ENCODE measurements around the gene HLA-B.

- TF ChIP-seq POLR2A (IDR thresholded peaks at IDR 0.05; ENCODE audit: low read length) (no peak), NFE2L2 (conservative IDR thresholded peaks at IDR 0.05; ENCODE audit: low read length) (no peak), NR3C1 (IDR thresholded peaks at IDR 0.05) (no peak), RAD21 (conservative IDR thresholded peaks at IDR 0.05 in 1 of 2, IDR thresholded peaks at IDR 0.05 in 1 of 2) (no peak), ZFP36 (IDR thresholded peaks at IDR 0.05; ENCODE audit: borderline replicate concordance, partially characterized antibody) (no peak), EP300 (IDR thresholded peaks at IDR 0.05) (no peak), CHD4 (IDR thresholded peaks at IDR 0.05; ENCODE audit: borderline replicate concordance) (no peak), KDM5A (IDR thresholded peaks at IDR 0.05) (no peak), HOXA7 (CRISPR knock-in tag; IDR thresholded peaks at IDR 0.05) (no peak), PHF8 (IDR thresholded peaks at IDR 0.05; ENCODE audit: borderline replicate concordance, low read depth) (no peak)
- TF ChIP-seq, protein P1, sequence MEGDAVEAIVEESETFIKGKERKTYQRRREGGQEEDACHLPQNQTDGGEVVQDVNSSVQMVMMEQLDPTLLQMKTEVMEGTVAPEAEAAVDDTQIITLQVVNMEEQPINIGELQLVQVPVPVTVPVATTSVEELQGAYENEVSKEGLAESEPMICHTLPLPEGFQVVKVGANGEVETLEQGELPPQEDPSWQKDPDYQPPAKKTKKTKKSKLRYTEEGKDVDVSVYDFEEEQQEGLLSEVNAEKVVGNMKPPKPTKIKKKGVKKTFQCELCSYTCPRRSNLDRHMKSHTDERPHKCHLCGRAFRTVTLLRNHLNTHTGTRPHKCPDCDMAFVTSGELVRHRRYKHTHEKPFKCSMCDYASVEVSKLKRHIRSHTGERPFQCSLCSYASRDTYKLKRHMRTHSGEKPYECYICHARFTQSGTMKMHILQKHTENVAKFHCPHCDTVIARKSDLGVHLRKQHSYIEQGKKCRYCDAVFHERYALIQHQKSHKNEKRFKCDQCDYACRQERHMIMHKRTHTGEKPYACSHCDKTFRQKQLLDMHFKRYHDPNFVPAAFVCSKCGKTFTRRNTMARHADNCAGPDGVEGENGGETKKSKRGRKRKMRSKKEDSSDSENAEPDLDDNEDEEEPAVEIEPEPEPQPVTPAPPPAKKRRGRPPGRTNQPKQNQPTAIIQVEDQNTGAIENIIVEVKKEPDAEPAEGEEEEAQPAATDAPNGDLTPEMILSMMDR (IDR thresholded peaks at IDR 0.05) = no peak
- TF ChIP-seq, protein P2, sequence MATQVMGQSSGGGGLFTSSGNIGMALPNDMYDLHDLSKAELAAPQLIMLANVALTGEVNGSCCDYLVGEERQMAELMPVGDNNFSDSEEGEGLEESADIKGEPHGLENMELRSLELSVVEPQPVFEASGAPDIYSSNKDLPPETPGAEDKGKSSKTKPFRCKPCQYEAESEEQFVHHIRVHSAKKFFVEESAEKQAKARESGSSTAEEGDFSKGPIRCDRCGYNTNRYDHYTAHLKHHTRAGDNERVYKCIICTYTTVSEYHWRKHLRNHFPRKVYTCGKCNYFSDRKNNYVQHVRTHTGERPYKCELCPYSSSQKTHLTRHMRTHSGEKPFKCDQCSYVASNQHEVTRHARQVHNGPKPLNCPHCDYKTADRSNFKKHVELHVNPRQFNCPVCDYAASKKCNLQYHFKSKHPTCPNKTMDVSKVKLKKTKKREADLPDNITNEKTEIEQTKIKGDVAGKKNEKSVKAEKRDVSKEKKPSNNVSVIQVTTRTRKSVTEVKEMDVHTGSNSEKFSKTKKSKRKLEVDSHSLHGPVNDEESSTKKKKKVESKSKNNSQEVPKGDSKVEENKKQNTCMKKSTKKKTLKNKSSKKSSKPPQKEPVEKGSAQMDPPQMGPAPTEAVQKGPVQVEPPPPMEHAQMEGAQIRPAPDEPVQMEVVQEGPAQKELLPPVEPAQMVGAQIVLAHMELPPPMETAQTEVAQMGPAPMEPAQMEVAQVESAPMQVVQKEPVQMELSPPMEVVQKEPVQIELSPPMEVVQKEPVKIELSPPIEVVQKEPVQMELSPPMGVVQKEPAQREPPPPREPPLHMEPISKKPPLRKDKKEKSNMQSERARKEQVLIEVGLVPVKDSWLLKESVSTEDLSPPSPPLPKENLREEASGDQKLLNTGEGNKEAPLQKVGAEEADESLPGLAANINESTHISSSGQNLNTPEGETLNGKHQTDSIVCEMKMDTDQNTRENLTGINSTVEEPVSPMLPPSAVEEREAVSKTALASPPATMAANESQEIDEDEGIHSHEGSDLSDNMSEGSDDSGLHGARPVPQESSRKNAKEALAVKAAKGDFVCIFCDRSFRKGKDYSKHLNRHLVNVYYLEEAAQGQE (IDR thresholded peaks at IDR 0.05) = no peak
- TF ChIP-seq, protein P3, sequence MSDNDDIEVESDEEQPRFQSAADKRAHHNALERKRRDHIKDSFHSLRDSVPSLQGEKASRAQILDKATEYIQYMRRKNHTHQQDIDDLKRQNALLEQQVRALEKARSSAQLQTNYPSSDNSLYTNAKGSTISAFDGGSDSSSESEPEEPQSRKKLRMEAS (IDR thresholded peaks at IDR 0.05) = no peak
These were observed 1.4 kb downstream of the HLA-B start for GRCh38 chr6:31355583-31355948.

Data from A549 (cell line).